ENCODE data around the gene MLH1.

Gene MLH1

DNA sequence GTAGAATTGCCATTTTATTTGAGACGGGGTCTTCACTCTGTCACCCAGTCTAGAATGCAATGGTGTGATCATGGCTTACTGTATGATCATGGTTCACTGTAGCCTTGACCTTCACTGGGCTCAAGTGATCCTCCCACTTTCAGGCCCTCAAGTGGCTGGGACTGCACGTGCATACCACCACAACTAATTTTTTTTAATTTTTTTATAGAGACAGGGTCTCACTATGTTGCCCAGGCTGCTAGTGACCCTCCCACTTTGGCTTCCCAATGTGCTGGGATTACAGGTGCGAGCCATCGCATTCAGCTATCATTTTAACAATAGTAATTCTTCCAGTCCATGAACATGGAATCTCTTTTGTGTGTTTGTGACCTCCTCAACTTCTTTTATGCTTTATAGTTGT is 12.3 kb upstream of the MLH1 start:
- no peak for DNase-seq

DNA sequence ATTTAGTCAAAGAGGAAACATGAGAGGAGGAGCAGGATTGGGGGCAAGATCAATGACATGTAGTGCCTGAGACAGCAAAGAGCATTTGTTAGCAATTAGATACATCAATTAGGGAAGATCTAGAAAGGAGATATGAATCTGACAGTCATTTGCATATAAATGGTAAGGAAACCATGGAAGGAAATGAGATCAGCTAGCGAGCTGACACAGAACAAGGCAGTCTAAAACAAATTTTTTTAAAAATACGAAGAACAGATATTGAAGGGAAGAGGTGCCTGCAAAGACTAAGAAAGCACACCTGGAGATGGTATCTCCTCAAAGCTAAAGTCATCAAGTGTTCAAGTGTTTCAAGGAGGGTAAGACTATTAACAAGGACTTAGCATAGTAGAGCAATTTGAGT is 5.0 kb upstream of the MLH1 start:
- DNase-seq = no peak

DNA sequence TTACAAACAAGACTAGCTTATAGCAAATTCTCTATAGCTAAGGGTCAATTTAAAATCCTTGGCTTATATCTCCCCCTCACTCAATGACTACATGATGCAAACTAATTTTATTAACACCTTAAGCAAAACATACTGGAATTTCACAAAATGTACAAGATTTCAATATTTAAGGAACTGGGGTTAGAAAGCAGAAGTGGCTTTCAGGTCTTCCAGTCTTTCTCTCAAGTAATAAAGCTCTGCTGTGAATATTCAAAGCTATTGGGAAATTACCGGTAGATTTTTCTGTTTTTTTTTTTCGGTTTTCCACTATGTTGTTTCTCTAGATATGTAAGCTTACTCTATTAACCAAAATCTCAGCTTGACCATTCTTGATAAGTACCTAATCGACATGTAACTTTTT is 4.3 kb upstream of the MLH1 start:
- DNase-seq = no peak

DNA sequence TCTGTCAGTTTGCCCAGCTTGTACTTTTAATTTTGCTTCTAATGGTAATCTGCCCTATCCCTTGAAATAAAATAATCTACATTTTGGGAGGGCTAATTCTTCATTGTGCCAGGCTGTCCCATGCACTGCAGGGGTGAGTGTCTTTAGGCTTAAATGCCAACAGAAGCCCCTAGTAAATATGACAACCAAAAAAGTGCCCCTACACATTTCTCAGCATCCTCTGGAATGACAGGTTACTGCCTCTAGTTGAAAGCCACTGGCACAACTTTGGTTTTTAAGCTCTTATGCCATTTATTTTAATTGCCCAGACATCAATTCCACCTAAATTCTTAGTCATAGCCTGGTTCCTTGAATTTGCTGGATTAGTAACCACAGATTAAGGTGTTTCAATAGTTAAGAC is 3.8 kb upstream of the MLH1 start:
- no peak for DNase-seq

DNA sequence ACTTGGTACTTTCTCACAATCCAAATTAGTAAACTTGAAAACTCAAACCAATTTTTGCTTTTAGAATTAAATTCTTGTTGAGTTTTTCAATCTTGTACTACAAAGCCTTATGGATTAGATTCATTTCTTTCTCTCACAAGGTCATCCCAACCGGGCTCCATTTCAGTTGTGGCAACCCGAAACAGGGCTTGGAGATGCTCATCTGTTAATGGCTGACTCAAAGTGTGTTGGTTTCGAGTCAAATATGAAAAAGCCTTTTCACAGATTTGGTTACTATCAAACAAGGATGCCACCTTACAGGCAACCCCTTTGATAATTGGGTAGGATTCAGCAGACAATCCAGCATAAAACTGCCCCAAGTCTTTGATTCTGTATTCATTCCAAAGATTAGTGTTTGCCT is 2.2 kb upstream of the MLH1 start:
- no peak for DNase-seq

DNA sequence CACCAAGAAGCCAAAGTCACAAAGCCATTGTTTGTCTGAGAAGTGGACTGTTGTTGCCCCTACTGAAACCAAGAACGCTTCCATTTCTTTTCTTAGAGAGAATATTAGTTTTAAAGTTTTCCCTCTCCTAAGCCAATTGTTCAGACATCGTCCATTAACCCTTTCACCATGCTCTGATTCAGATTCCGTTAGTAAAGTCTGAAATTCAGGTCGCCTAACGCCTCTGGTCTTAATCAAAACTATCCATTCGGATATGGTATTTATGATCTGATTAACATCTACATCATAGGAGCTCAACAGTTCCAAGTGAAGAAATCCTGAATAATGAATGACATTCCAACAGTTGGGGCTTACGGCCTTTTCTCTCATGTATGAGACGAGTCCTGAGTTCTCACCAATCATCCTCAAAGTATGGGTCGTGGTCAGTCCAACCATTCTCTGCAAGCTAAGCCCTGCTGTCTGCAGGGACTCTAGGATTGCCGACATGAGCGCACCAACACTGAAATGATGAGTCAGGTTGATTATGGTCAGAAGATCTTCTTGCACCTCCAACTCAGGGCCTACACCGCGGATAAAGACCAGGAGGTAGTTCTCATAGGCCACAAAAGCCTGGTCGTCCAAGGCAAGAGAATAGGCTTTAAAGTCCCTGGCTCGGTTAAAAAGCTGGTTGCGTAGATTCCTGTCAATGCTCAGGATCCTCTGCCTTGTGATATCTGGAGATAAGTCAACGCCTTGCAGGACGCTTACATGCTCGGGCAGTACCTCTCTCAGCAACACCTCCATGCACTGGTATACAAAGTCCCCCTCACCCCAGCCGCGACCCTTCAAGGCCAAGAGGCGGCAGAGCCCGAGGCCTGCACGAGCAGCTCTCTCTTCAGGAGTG is 1.2 kb upstream of the MLH1 start:
- DNase-seq = no peak

DNA sequence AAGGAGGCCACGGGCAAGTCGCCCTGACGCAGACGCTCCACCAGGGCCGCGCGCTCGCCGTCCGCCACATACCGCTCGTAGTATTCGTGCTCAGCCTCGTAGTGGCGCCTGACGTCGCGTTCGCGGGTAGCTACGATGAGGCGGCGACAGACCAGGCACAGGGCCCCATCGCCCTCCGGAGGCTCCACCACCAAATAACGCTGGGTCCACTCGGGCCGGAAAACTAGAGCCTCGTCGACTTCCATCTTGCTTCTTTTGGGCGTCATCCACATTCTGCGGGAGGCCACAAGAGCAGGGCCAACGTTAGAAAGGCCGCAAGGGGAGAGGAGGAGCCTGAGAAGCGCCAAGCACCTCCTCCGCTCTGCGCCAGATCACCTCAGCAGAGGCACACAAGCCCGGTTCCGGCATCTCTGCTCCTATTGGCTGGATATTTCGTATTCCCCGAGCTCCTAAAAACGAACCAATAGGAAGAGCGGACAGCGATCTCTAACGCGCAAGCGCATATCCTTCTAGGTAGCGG is 452 bp upstream of the MLH1 start, which contains the start of gene EPM2AIP1:
EPM2AIP1 (minus strand) TSS at position 326 of the 520 bp plus-strand sequence; CDS start at position 272, 54 bp downstream.
- no peak for DNase-seq

DNA sequence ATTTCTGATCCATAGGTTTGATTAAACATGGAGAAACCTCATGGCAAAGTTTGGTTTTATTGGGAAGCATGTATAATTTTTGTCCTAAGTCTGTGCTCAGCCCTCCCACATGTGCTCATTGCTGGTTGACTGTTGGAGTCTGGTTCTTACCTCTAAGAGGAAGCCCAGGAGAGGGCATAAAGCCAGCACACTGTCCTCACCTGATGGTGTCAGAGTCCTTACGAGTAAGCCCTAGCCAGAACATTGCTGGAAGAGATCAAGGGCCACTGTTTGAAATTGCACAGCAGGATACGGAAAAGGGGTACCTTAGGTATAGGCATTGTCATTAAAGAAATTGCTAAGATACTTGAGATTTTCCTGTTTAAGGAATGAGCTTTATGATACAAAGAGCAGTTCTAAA is 21.3 kb downstream of the MLH1 start:
- no peak for DNase-seq

DNA sequence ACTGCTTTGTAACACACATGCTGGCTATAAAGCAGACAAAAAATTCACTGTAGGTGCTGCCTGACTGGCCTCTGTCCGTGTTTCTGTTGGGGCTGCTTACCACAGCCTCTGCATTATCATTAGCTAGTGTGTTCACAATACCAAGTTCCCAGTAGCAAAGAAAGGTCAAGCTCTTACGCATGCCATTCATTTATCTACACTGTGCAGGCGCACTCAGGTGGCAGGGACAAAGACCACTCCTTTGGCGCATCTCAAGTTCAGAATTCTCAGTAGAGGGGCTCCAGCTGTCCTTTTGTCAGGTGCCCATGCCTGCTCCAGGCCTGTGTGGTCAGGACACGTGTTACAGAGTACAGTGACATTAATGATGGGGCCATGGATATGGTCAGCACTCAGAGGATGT is 22.3 kb downstream of the MLH1 start:
- DNase-seq = no peak

DNA sequence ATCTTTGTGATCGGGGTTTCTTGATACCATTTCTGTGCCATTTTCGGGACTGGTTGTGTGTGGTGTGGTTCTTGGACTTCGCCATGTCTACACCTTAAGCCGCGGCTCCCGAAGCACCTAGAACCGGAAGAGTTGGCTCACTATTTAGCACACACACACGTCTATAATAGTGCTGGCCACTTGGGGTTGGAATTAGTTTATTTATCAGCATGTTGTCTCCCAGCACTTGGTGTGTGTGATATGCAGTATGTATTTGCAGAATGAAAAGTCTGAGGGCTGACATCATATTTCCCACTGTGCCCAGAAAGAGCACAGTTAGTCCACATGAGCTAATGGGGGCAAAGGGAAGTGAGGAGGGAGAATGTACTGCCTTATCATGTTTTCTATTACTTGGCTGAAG is 23.6 kb downstream of the MLH1 start:
- DNase-seq = no peak

DNA sequence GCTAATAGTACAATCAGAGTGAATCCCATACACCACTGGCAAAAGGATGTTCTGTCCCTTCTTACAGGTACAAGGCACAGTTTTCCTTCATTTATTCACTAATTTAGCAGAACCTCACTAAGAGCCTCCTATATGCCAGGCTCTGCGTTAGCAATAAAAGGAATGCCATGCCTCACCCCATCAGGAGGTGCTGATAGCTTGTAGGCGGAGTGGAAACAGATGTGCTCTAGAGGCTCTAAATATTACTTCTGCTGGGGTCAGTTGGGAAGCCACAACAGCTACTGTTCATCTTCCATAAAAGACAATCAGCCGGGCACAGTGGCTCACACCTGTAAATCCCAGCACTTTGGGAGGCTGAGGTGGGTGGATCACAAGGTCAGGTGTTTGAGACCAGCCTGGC is 24.4 kb downstream of the MLH1 start:
- no peak for DNase-seq

DNA sequence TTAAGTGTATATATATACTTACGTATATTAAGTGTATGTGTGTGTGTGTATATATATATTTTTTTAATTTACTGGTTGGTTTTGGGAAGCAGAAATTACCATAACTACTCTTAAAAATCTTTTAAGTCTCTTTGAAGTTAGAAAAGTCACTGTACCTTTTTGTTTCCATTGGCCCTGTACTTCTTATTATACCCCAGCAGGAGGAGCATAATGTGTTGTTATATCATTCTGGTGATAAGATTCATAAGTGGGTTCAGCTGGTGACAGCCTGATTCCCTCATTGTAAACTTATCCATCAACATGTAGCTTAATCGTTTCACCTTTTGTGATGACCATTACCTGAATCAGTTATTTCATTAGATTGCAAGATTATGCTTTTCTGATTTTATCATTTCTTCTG is 30.8 kb downstream of the MLH1 start:
- DNase-seq = no peak

DNA sequence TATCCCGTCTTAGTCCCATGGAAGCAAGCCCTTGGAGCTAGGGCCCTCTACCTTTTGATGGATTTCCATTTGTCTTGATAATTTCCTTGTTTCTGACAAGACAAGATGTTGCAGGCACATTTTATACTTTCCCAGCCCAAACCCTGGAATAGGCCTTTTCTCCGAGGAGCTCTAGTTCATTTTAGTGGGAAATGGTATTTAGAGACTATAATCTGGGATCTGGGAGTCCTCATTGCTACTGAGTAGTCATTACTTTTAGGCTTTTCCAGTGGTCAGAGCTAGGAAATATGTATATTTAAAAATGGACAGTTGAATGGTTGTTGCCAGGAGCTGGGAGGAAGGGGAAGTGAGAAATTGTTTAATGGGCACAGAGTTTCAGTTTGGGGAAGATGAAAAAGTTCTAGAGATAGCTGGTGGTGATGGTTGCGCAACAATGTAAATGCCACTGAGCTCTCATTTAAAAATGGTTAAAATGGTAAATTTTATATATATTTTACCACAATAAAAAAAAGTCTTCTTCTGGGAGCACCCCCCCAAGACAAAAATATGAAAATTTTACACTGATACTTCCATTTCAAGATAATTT is 31.6 kb downstream of the MLH1 start:
- no peak for DNase-seq

DNA sequence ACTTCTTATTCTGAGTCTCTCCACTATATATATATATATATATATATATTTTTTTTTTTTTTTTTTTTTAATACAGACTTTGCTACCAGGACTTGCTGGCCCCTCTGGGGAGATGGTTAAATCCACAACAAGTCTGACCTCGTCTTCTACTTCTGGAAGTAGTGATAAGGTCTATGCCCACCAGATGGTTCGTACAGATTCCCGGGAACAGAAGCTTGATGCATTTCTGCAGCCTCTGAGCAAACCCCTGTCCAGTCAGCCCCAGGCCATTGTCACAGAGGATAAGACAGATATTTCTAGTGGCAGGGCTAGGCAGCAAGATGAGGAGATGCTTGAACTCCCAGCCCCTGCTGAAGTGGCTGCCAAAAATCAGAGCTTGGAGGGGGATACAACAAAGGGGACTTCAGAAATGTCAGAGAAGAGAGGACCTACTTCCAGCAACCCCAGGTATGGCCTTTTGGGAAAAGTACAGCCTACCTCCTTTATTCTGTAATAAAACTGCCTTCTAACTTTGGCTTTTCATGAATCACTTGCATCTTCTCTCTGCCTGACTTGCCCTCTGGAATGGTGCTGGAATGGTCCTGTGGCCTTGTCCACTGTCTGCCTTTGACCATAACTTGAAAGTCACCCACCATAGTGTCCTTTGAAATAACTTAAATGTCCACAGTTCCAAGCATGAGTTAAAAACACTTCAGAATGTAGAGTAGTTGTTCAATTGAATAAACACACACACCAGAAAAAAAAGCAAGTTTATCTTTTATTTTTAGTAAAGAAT is 32.4 kb downstream of the MLH1 start:
- DNase-seq = no peak

DNA sequence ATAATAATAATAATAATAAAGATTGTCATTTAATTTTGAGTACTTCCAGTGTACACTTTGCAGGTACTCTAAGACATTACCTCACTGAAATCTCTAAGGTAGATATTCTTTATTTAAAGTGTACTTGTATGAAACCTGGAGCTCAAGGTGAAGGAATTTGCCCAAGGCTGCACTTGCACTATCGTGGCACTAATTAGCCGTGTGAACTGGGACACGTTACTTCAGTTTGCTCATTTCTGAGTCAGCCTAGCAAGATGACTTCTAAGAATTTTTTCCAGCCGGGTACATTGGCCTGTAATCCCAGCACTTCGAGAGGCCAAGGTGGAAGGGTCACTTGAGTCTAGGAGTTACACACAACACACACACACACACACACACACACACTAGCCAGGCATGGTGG is 33.5 kb downstream of the MLH1 start:
- no peak for DNase-seq

DNA sequence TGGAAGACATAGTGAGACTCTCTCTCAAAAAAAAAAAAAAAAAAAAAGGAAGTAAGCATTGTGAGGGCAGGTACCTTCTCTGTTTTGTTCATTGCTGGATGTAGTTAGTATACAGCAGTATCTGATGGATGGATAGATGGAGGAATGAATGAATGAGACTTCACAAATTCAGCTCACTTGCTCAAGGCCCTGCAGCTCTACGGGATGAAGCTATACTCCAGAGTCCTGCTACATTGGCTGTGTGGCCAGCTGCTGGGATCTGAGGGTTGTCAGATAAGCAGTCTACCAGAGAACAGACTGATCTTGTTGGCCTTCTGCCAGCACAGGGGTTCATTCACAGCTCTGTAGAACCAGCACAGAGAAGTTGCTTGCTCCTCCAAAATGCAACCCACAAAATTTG is 35.0 kb downstream of the MLH1 start:
- no peak for DNase-seq

DNA sequence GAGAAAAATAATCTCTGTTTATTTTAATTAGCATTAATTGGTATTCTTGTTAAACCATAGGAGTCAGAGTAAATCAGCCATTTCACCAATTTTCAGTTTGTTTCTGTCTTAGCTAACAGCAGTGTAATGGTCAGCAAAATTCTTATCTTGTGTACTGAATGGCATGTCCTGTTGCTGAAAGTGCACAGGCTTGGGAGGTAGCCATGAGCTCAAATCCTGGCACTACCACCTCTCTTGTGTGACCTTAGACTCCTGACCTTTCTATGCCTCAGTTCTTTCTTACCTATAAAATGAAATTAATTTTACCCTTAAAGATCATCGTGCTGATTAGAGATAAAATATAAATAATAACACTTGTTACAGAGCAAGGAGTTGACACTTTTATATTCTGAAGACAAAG is 35.8 kb downstream of the MLH1 start:
- DNase-seq = no peak

DNA sequence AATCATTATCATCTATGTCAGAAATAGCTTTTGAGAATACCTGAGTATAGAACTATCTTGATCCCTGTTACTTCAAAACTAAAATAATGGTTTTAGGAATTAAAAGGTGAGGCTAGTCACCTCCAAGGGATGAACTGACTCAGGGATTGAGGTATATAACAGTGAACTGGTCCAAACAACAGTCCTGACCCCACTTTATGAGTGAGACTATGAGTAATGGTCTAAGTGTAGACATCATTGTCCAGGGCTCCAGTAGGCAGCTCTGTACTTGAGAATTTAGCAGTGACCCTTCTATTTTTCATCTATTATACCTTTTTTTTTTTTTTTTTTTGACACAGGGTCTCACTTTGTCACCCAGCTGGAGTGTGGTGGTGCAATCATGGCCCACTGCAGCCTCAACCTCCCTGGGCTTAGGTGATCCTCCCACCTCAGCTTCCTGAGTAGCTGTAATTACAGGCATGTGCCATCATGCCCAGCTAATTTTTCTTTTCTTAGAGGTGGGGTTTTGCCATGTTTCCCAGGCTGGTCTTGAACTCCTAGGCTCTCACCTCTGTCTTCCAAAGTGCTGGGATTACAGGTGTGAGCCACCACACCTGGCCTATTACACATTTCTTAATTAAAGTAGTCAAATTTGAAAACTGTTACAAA is 36.3 kb downstream of the MLH1 start:
- no peak for DNase-seq

DNA sequence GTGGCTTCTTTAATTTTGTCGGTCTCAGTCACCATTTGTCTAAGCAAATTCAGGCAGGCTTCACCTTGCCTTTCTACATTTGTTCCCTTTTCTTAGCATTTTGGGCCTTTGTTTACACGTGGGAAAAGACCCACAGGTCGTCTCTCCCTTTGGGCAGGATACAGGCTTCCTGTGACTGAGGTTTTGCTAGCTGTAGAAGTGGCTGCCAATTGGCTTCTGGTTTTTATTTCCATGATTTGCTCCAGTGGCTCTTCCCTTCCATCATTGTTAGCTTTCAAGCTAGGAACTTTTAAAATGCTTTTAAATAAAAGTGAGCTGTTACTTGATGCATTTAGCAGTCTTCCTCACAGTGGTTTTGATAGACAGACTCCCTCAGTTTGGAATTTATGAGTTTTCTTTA is 37.3 kb downstream of the MLH1 start:
- no peak for DNase-seq

DNA sequence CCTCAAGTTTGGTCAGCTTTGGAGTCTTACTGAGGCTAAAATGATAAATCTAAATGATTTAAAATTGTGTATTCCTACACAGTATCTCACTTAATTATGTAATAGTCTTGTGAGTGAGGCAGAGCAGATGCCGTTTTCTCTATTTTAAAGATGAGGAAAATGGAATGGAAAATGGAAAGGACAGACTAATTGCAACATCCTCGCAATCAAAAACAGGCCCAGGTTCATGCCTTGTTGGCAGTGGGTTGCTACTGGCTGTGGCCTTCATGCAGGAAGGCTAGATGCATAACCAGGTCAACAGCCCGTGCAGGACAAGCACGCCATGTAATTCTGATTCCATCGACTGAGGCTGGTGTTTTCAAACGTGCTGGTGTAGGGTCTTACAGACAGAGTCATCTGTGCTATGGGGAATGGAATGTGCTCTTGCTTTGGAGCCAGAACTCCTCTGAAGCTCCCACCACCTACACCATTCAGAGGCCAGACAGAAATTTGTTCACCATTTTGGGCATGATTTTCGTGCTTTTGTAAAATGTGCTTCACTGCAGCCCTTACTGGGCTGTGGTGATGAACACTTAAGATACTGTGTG is 37.9 kb downstream of the MLH1 start:
- DNase-seq = no peak

DNA sequence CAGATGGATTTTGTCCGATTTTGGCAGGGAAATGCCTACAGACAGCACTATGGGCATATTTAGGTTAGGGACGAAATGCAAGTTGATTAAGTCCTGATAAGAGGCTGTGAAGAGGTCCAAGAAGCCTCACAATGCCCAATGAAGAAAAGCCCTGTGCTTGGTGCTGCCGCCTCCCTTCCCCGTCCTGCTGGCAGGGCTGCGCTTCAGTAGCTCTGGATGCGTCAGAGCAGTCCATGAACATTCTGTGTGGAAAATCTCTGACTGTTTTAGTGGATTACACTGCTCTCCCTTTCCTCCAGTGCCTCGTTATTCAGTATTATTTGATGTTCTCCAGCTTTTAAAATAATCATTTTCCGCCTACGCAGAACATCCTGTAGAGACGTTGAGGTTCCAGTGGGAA is 39.6 kb downstream of the MLH1 start:
- DNase-seq = no peak

DNA sequence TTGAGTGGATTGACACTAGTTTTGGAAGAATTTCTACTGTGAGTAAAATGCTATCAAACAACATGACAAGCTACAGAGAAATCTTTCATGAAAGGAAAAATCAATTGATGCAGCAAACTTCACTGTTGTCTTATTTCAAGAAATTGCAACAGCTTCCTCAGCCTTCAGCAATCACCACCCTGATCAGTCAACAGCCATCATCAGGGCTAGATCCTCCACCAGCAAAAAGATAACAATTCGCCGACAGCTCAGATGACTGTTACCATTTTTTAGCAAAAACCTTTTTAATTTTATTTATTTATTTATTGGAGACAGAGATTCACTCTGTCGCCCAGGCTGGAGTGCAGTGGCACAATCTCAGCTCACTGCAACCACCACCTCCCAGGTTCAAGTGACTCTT is 44.0 kb downstream of the MLH1 start:
- DNase-seq = no peak
